ENCODE results near the gene POLR1H. TPM values are rescaled to one million over a fixed set of nuclear protein-coding genes. Genes with fewer than 3 reads are reported as not detected.
"Not testable (repeated sequence)": the region's sequence is repeated elsewhere in the genome, so short reads cannot be mapped to it uniquely, and the experiment has no call there.

POLR1H gene
- total RNA-seq, 1 experiment from 2014 or later, result 40.0 TPM

- ATAC-seq, result no peak
- no peaks in the 10 kb centered on the region for H3K27me3 ChIP-seq (ENCODE audit: low read length)
- H3F3A ChIP-seq (ENCODE audit: low read length, unreplicated experiment), result no peaks in the 10 kb centered on the region
- H3K9me3 ChIP-seq (ENCODE audit: low read length), result no peaks in the 10 kb centered on the region
- ChIA-PET CTCF (no interaction called here), POLR2A (ENCODE audit: unreplicated experiment) (no interaction called here)
- no peaks in the 10 kb centered on the region for H3K9me2 ChIP-seq (replicated peaks; ENCODE audit: low read length)
- H3K79me2 ChIP-seq (ENCODE audit: low read length), result no peaks in the 10 kb centered on the region
- no TSS peak for BruUV-seq (replicated peaks)
- TF ChIP-seq EZH2 (IDR thresholded peaks at IDR 0.05; ENCODE audit: low read length, unreplicated experiment), result no peak
- no peak for TF ChIP-seq EZH2phosphoT487 (IDR thresholded peaks at IDR 0.05; ENCODE audit: borderline replicate concordance, low read length)
- TF ChIP-seq, protein P1, sequence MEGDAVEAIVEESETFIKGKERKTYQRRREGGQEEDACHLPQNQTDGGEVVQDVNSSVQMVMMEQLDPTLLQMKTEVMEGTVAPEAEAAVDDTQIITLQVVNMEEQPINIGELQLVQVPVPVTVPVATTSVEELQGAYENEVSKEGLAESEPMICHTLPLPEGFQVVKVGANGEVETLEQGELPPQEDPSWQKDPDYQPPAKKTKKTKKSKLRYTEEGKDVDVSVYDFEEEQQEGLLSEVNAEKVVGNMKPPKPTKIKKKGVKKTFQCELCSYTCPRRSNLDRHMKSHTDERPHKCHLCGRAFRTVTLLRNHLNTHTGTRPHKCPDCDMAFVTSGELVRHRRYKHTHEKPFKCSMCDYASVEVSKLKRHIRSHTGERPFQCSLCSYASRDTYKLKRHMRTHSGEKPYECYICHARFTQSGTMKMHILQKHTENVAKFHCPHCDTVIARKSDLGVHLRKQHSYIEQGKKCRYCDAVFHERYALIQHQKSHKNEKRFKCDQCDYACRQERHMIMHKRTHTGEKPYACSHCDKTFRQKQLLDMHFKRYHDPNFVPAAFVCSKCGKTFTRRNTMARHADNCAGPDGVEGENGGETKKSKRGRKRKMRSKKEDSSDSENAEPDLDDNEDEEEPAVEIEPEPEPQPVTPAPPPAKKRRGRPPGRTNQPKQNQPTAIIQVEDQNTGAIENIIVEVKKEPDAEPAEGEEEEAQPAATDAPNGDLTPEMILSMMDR (conservative IDR thresholded peaks at IDR 0.05; ENCODE audit: low read depth, low read length), result no peak
- no peak overlapping the region for H3K4me2 ChIP-seq (ENCODE audit: low read length)
- no peaks in the 10 kb centered on the region for H4K20me1 ChIP-seq (ENCODE audit: low read length)
- no peak overlapping the region for H3K27ac ChIP-seq (ENCODE audit: low read length)
- H3K4me3 ChIP-seq (ENCODE audit: low read length), result no peak overlapping the region
- no peak for DNase-seq
- H3K36me3 ChIP-seq (ENCODE audit: low read depth, low read length), result 0 out of 2 replicates have a peak, but pooled peaks cover 1% of the 10 kb centered on the region
- intact Hi-C loops (cut with micrococcal nuclease), result no loop called here
- H2AFZ ChIP-seq (ENCODE audit: low read length), result no peak overlapping the region
- H3K4me1 ChIP-seq (ENCODE audit: insufficient read depth, low read length), result peaks cover 7% of the 10 kb centered on the region
- H3K9ac ChIP-seq (ENCODE audit: low read length), result no peak overlapping the region
Measured at GRCh38 chr6:30025186-30025585, 35.9 kb upstream of the POLR1H start.

- H3K36me3 ChIP-seq (ENCODE audit: low read depth, low read length), result no peaks in the 10 kb centered on the region
Measured at GRCh38 chr6:30029588-30029987, 31.5 kb upstream of the POLR1H start.

DNA sequence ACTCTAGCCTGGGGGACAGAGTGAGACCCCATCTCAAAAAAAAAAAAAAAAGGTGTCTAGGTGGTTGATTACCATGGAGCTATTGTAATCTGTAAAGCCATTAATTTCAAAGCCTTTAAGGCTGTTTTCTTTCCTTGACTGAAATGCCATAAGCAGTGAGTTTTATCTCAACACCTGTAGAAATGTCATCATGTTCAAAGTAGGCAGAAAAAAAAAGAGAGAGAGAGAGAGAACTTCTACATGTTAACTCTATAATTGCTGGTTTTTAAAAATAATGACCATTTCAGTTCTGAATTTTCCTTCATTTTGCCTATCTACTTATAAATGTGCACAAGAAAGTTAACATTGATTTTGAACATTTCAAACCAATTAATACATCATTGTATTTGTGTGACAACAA is 29.7 kb upstream of the POLR1H start:
- Histone ChIP-seq H3K27me3 (ENCODE audit: low read length) (no peaks in the 10 kb centered on the region), H3K27ac (ENCODE audit: low read length) (no peak overlapping the region), H2AFZ (ENCODE audit: low read length) (no peak overlapping the region), H3K79me2 (ENCODE audit: low read length) (no peaks in the 10 kb centered on the region), H3K9me3 (ENCODE audit: low read length) (no peaks in the 10 kb centered on the region), H3K9ac (ENCODE audit: low read length) (no peak overlapping the region), H4K20me1 (ENCODE audit: low read length) (no peaks in the 10 kb centered on the region), H3K36me3 (ENCODE audit: low read depth, low read length) (no peaks in the 10 kb centered on the region), H3K9me2 (replicated peaks; ENCODE audit: low read length) (no peaks in the 10 kb centered on the region), H3K4me1 (ENCODE audit: insufficient read depth, low read length) (no peaks in the 10 kb centered on the region), H3K4me3 (ENCODE audit: low read length) (no peak overlapping the region), H3K4me2 (ENCODE audit: low read length) (no peak overlapping the region), H3F3A (ENCODE audit: low read length, unreplicated experiment) (no peaks in the 10 kb centered on the region)
- ChIA-PET POLR2A (ENCODE audit: unreplicated experiment) (no interaction called here), CTCF (no interaction called here)
- TF ChIP-seq EZH2 (IDR thresholded peaks at IDR 0.05; ENCODE audit: low read length, unreplicated experiment) (no peak), EZH2phosphoT487 (IDR thresholded peaks at IDR 0.05; ENCODE audit: borderline replicate concordance, low read length) (no peak)
- TF ChIP-seq, protein P1 (conservative IDR thresholded peaks at IDR 0.05; ENCODE audit: low read depth, low read length), result no peak
- DNase-seq (no peak), ATAC-seq (no peak)
- BruUV-seq (replicated peaks), result no TSS peak
- intact Hi-C loops (cut with micrococcal nuclease), result loop anchor here (10.0 kb wide), 1 partner anchor 327 kb away; no protein-coding TSS in a partner anchor

More at GRCh38 chr6:30029588-30029987, 31.5 kb upstream of the POLR1H start:
- ChIA-PET CTCF (no interaction called here), POLR2A (ENCODE audit: unreplicated experiment) (no interaction called here)
- Histone ChIP-seq H3K9me3 (ENCODE audit: low read length) (no peaks in the 10 kb centered on the region), H3K4me1 (ENCODE audit: insufficient read depth, low read length) (no peaks in the 10 kb centered on the region), H3K27ac (ENCODE audit: low read length) (no peak overlapping the region), H3K4me2 (ENCODE audit: low read length) (no peak overlapping the region), H3K27me3 (ENCODE audit: low read length) (no peaks in the 10 kb centered on the region), H3F3A (ENCODE audit: low read length, unreplicated experiment) (no peaks in the 10 kb centered on the region), H4K20me1 (ENCODE audit: low read length) (no peaks in the 10 kb centered on the region), H2AFZ (ENCODE audit: low read length) (no peak overlapping the region), H3K79me2 (ENCODE audit: low read length) (no peaks in the 10 kb centered on the region), H3K4me3 (ENCODE audit: low read length) (no peak overlapping the region), H3K9me2 (replicated peaks; ENCODE audit: low read length) (no peaks in the 10 kb centered on the region), H3K9ac (ENCODE audit: low read length) (no peak overlapping the region)
- no TSS peak for BruUV-seq (replicated peaks)
- intact Hi-C loops (cut with micrococcal nuclease), result no loop called here
- TF ChIP-seq EZH2phosphoT487 (IDR thresholded peaks at IDR 0.05; ENCODE audit: borderline replicate concordance, low read length), result no peak
- no peak for TF ChIP-seq EZH2 (IDR thresholded peaks at IDR 0.05; ENCODE audit: low read length, unreplicated experiment)
- TF ChIP-seq, protein P1 (conservative IDR thresholded peaks at IDR 0.05; ENCODE audit: low read depth, low read length), result no peak
- ATAC-seq (no peak), DNase-seq (no peak)

DNA sequence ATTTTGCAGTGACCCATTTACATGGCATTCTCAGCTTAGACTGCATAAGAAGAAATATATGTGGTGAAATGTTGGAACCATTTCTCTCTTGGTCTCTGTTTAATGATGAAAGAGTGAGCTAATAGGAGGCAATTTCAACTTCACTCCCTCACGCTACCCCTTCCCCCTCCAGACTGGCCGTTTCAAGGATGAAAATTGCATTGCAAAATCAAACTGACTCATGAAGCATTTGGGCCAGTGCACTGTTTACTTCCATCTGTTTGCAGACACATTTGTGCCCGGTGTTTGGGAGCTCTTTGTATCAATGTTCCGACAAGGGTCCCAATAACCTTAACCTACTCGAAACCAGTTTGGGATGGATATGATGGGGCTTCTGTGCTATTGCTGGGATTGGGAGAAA is 27.6 kb upstream of the POLR1H start:
- ATAC-seq, result not testable (repeated sequence)

More for the DNA sequence above, 27.6 kb upstream of the POLR1H start:
- H3K4me2 ChIP-seq (ENCODE audit: low read length); H3K36me3 ChIP-seq (ENCODE audit: low read depth, low read length); H3K9ac ChIP-seq (ENCODE audit: low read length); H3K4me3 ChIP-seq (ENCODE audit: low read length); BruUV-seq (replicated peaks); CTCF ChIA-PET; H4K20me1 ChIP-seq (ENCODE audit: low read length); H3F3A ChIP-seq (ENCODE audit: low read length, unreplicated experiment); H3K9me3 ChIP-seq (ENCODE audit: low read length); H3K9me2 ChIP-seq (replicated peaks; ENCODE audit: low read length); DNase-seq; H3K79me2 ChIP-seq (ENCODE audit: low read length); POLR2A ChIA-PET (ENCODE audit: unreplicated experiment); H3K27ac ChIP-seq (ENCODE audit: low read length); H3K4me1 ChIP-seq (ENCODE audit: insufficient read depth, low read length); H3K27me3 ChIP-seq (ENCODE audit: low read length); H2AFZ ChIP-seq (ENCODE audit: low read length): not testable (repeated sequence)
- intact Hi-C loops (cut with micrococcal nuclease), result loop anchor here (10.0 kb wide), 1 partner anchor 329 kb away; no protein-coding TSS in a partner anchor

Data from PC-3 (cell line).